ENCODE results near the gene SRGAP1. TPM values are rescaled to one million over a fixed set of nuclear protein-coding genes. Genes with fewer than 3 reads are reported as not detected.

The SRGAP1 gene
- total RNA-seq, 1 donor from 2014 or later: 3.0 TPM

GRCh38 chr12:63862187-63862968 is 17.9 kb downstream of the SRGAP1 start:
- Histone ChIP-seq H4K20me1 (ENCODE audit: low read depth) (no peaks in the 10 kb centered on the region), H3K27ac (no peak overlapping the region), H3K36me3 (no peaks in the 10 kb centered on the region), H3K9me3 (ENCODE audit: low read depth) (no peaks in the 10 kb centered on the region), H2AFZ (replicated peaks) (no peak overlapping the region), H3K79me2 (ENCODE audit: low read depth) (no peaks in the 10 kb centered on the region), H3K4me2 (no peak overlapping the region), H3K9ac (no peak overlapping the region), H3K4me1 (no peaks in the 10 kb centered on the region), H3F3A (ENCODE audit: low read depth) (no peaks in the 10 kb centered on the region), H3K4me3 (no peak overlapping the region), H3K27me3 (no peaks in the 10 kb centered on the region)
- H3K27me3 Mint-ChIP-seq (ENCODE audit: insufficient read depth, low read depth): no peaks in the 10 kb centered on the region
- H3K4me1 Mint-ChIP-seq: peaks cover 9% of the 10 kb centered on the region
- no peak for TF ChIP-seq EZH2 (IDR thresholded peaks at IDR 0.05)
- TF ChIP-seq CTCF (IDR thresholded peaks at IDR 0.05): no peak
- TF ChIP-seq EZH2phosphoT487 (IDR thresholded peaks at IDR 0.05): no peak
- no peak overlapping the region for H3K4me3 Mint-ChIP-seq
- peak overlapping the region; percentile 55 for H3K27ac Mint-ChIP-seq
- no peaks in the 10 kb centered on the region for H3K9me3 Mint-ChIP-seq
- H3K36me3 Mint-ChIP-seq: peaks cover 1% of the 10 kb centered on the region
- DNase-seq (ENCODE audit: low spot score): no peak

- Mint-ChIP-seq H3K9me3 (no peaks in the 10 kb centered on the region), H3K4me3 (no peak overlapping the region), H3K27me3 (ENCODE audit: insufficient read depth, low read depth) (no peaks in the 10 kb centered on the region), H3K27ac (peak overlapping the region; percentile 55), H3K36me3 (peaks cover 1% of the 10 kb centered on the region), H3K4me1 (peaks cover 9% of the 10 kb centered on the region)
- H3K79me2 ChIP-seq (ENCODE audit: low read depth): no peaks in the 10 kb centered on the region
- TF ChIP-seq CTCF (IDR thresholded peaks at IDR 0.05): no peak
- no peak for TF ChIP-seq EZH2phosphoT487 (IDR thresholded peaks at IDR 0.05)
- no peak for TF ChIP-seq EZH2 (IDR thresholded peaks at IDR 0.05)
- H2AFZ ChIP-seq (replicated peaks): no peak overlapping the region
- H3K4me1 ChIP-seq: no peaks in the 10 kb centered on the region
- no peak overlapping the region for H3K4me3 ChIP-seq
- H3K27ac ChIP-seq: no peak overlapping the region
- no peak overlapping the region for H3K9ac ChIP-seq
- H3K9me3 ChIP-seq (ENCODE audit: low read depth): no peaks in the 10 kb centered on the region
- H4K20me1 ChIP-seq (ENCODE audit: low read depth): no peaks in the 10 kb centered on the region
- H3K4me2 ChIP-seq: no peak overlapping the region
- no peaks in the 10 kb centered on the region for H3K27me3 ChIP-seq
- H3K36me3 ChIP-seq: no peaks in the 10 kb centered on the region
- DNase-seq (ENCODE audit: low spot score): no peak
- no peaks in the 10 kb centered on the region for H3F3A ChIP-seq (ENCODE audit: low read depth)
These were observed 18.4 kb downstream of the SRGAP1 start for GRCh38 chr12:63862969-63863230.

- H3K4me2 ChIP-seq: no peak overlapping the region
- no peaks in the 10 kb centered on the region for H3K4me1 ChIP-seq
- no peak overlapping the region for H2AFZ ChIP-seq (replicated peaks)
- no peaks in the 10 kb centered on the region for H3K9me3 ChIP-seq (ENCODE audit: low read depth)
- DNase-seq (ENCODE audit: low spot score): no peak
- Mint-ChIP-seq H3K27me3 (ENCODE audit: insufficient read depth, low read depth) (no peaks in the 10 kb centered on the region), H3K27ac (no peak overlapping the region), H3K4me1 (peaks cover 11% of the 10 kb centered on the region), H3K9me3 (no peaks in the 10 kb centered on the region), H3K4me3 (no peak overlapping the region), H3K36me3 (peaks cover 5% of the 10 kb centered on the region)
- H3K4me3 ChIP-seq: no peak overlapping the region
- H3K27me3 ChIP-seq: no peaks in the 10 kb centered on the region
- TF ChIP-seq CTCF (IDR thresholded peaks at IDR 0.05) (no peak), EZH2phosphoT487 (IDR thresholded peaks at IDR 0.05) (no peak), EZH2 (IDR thresholded peaks at IDR 0.05) (no peak)
- no peak overlapping the region for H3K27ac ChIP-seq
- H3K9ac ChIP-seq: no peak overlapping the region
- no peaks in the 10 kb centered on the region for H4K20me1 ChIP-seq (ENCODE audit: low read depth)
- no peaks in the 10 kb centered on the region for H3K79me2 ChIP-seq (ENCODE audit: low read depth)
- no peaks in the 10 kb centered on the region for H3F3A ChIP-seq (ENCODE audit: low read depth)
- H3K36me3 ChIP-seq: no peaks in the 10 kb centered on the region
These were observed 19.4 kb downstream of the SRGAP1 start for GRCh38 chr12:63863658-63864453.
